K562 (cell line): ENCODE results near the gene MYCBP2. TPM values are rescaled to one million over a fixed set of nuclear protein-coding genes. Genes with fewer than 3 reads are reported as not detected.

Source experiments
- AFF4 ChIP-seq: sonication (generic); formaldehyde crosslinking; IDR thresholded peaks from 2 replicates; pipeline ENCODE4 v1.8.0; 2023; ENCODE audit warnings: mild to moderate bottlenecking, missing genetic modification reagents
- CAMTA2 ChIP-seq: fragments of 250-450 bp; sonication (Bioruptor Pico); conservative IDR thresholded peaks from 2 replicates; pipeline ENCODE4 v1.5.1; 2022
- CBX1 ChIP-seq: sonication (generic); IDR thresholded peaks from 2 replicates; pipeline ENCODE4 v1.6.1; 2016; ENCODE audit warnings: antibody characterized with exemption, low read depth, mild to moderate bottlenecking
- CBX2 ChIP-seq: fragments of 200-600 bp; sonication (generic); IDR thresholded peaks from one replicate; pipeline ENCODE4 v1.6.1; 2012; ENCODE audit warnings: mild to moderate bottlenecking, low read length, inconsistent platforms; ENCODE audit not compliant: insufficient read depth, poor library complexity, severe bottlenecking
- COPS2 ChIP-seq: fragments of 450-650 bp; conservative IDR thresholded peaks from 2 replicates; pipeline ENCODE4 v1.6.1; 2016; ENCODE audit warnings: mild to moderate bottlenecking, moderate library complexity
- ETS1 ChIP-seq: conservative IDR thresholded peaks from 2 replicates; pipeline ENCODE4 v1.6.1; 2011; ENCODE audit warnings: low read depth, mild to moderate bottlenecking, low read length; ENCODE audit not compliant: control insufficient read depth
- FOXA3 ChIP-seq, 2 experiments: fragments of 450-650 bp in 1 of 2; sonication (generic) in 1 of 2; formaldehyde crosslinking; IDR thresholded peaks in 1 of 2; conservative IDR thresholded peaks in 1 of 2; 2 replicates each; pipeline versions ENCODE4 v1.4.0 to v1.8.0; 2020 to 2022; ENCODE audit warnings: mild to moderate bottlenecking in 2 of 2, missing genetic modification reagents in 1 of 2
- FOXJ2 ChIP-seq: fragments of 200-800 bp; sonication (Bioruptor generic); IDR thresholded peaks from 2 replicates; pipeline ENCODE4 v1.6.1; 2016; ENCODE audit warnings: missing genetic modification characterization, missing compliant biosample characterization
- HES1 ChIP-seq: fragments of 450-650 bp; IDR thresholded peaks from 2 replicates; pipeline ENCODE4 v1.6.1; 2016; ENCODE audit warnings: low read depth, mild to moderate bottlenecking, moderate library complexity
- JUN ChIP-seq, 2 experiments: sonication (generic) in 1 of 2; formaldehyde crosslinking in 1 of 2; IDR thresholded peaks; 2 replicates each; pipeline versions ENCODE4 v1.6.1 to v1.8.0; 2012 to 2022; ENCODE audit warnings: borderline replicate concordance in 2 of 2, mild to moderate bottlenecking in 2 of 2, improper control_type of control experiment in 1 of 2, low read depth in 1 of 2, low read length in 1 of 2, missing genetic modification reagents in 1 of 2
- KLF1 ChIP-seq: fragments of 450-650 bp; IDR thresholded peaks from 2 replicates; pipeline ENCODE4 v1.6.1; 2016; ENCODE audit warnings: missing genetic modification characterization, missing compliant biosample characterization
- MCM5 ChIP-seq: fragments of 450-650 bp; IDR thresholded peaks from 2 replicates; pipeline ENCODE4 v1.6.1; 2016; ENCODE audit warnings: low read depth
- NR3C1 ChIP-seq: sonication (generic); formaldehyde crosslinking; IDR thresholded peaks from 2 replicates; pipeline ENCODE4 v1.8.1; 2022; ENCODE audit warnings: missing genetic modification reagents
- RAD51 ChIP-seq: fragments of 450-650 bp; IDR thresholded peaks from 2 replicates; pipeline ENCODE4 v1.7.1; 2016; ENCODE audit warnings: low read depth, mild to moderate bottlenecking, borderline replicate concordance
- RBM39 ChIP-seq: fragments of 200-400 bp; formaldehyde crosslinking; optimal IDR thresholded peaks from 2 replicates; pipeline ENCODE3; 2018; ENCODE audit warnings: low read depth, low read length
- SUPT5H ChIP-seq: fragments of 450-650 bp; IDR thresholded peaks from 2 replicates; pipeline ENCODE4 v1.6.1; 2016
- XRCC5 ChIP-seq: fragments of 200-400 bp; formaldehyde crosslinking; IDR thresholded peaks from 2 replicates; pipeline ENCODE4 v1.6.1; 2017; ENCODE audit warnings: low read depth, mild to moderate bottlenecking, low read length
- ZFPM2 ChIP-seq: fragments of 250-450 bp; sonication (Bioruptor Pico); IDR thresholded peaks from 2 replicates; pipeline ENCODE4 v1.5.1; 2022; ENCODE audit warnings: mild to moderate bottlenecking
- ZFX ChIP-seq: sonication (generic); formaldehyde crosslinking; IDR thresholded peaks from 2 replicates; pipeline ENCODE4 v1.8.0; 2022; ENCODE audit warnings: mild to moderate bottlenecking, missing genetic modification reagents, moderate library complexity
- ZNF184 ChIP-seq: sonication (generic); formaldehyde crosslinking; IDR thresholded peaks from 2 replicates; pipeline ENCODE4 v1.5.0; 2020; ENCODE audit warnings: missing genetic modification reagents
- ZNF224 ChIP-seq: sonication (generic); formaldehyde crosslinking; IDR thresholded peaks from 2 replicates; pipeline ENCODE4 v1.8.0; 2022; ENCODE audit warnings: mild to moderate bottlenecking, missing genetic modification reagents
- ZNF3 ChIP-seq: fragments of 250-450 bp; sonication (Bioruptor Pico); IDR thresholded peaks from 2 replicates; pipeline ENCODE4 v1.5.0; 2021; ENCODE audit warnings: mild to moderate bottlenecking, moderate library complexity
- ZNF584 ChIP-seq: fragments of 200-800 bp; sonication (Bioruptor generic); IDR thresholded peaks from 2 replicates; pipeline ENCODE4 v1.6.1; 2016; ENCODE audit warnings: low read depth, mild to moderate bottlenecking, missing genetic modification characterization, missing compliant biosample characterization
- polyA plus RNA-seq, 8 experiments: library from polyadenylated mRNA; depleted of rRNA in 4 of 8; stranded (reverse) in 5 of 8; unstranded in 3 of 8; fragments of >200 nt; fragmentation: Nextera tagmentation in 2 of 8; fragmentation: Illumina TruSeq in 1 of 8; extraction: Ambion mirVana in 2 of 8; extraction: Trizol in 1 of 8; gene quantifications; 2 replicates each; pipeline versions ENCODE4 v1.2.1 to v1.2.3, GENCODE V29; 2011 to 2014; ENCODE audit warnings: inconsistent platforms in 1 of 8, missing spikeins in 1 of 8
- total RNA-seq, 7 experiments: library from RNA; depleted of rRNA in 6 of 7; stranded (reverse); fragments of >200 nt in 6 of 7; fragmentation: Illumina TruSeq in 2 of 7; extraction: Trizol in 2 of 7; gene quantifications; 2 replicates each; pipeline versions ENCODE4 v1.2.1 to v1.2.3, GENCODE V29; 2011 to 2021; ENCODE audit warnings: low replicate concordance in 1 of 7

The MYCBP2 gene
- total and polyA plus RNA-seq, 9 of the 15 experiments (the other 6 are each of a cell fraction or from before 2014, with no cell fraction given) = 13.2 to 47.2 (median 28.9) TPM

- TF ChIP-seq NR3C1 (CRISPR knock-in tag) (no peak), ZNF184 (CRISPR knock-in tag) (no peak), ZFX (CRISPR knock-in tag) (peak; percentile 33; the same call in 1 of the 2 replicates), ZNF3 (CRISPR knock-in tag) (no peak), AFF4 (no peak), ZFPM2 (CRISPR knock-in tag) (no peak), CAMTA2 (no peak), RAD51 (no peak), FOXA3 (CRISPR knock-in tag; conservative IDR thresholded peaks at IDR 0.05 in 1 of 2, IDR thresholded peaks at IDR 0.05 in 1 of 2) (no peak), ZNF584 (CRISPR knock-in tag) (no peak), XRCC5 (0 out of 2 replicates have a peak, but pooled peaks have one; percentile 33), RBM39 (no peak), KLF1 (tag) (no peak), COPS2 (no peak), CBX2 (no peak), SUPT5H (peak; percentile 65; the same call in 1 of the 2 replicates), HES1 (no peak), ETS1 (no peak; the same call in 1 of the 2 replicates), JUN (IDR thresholded peaks at IDR 0.05; ENCODE audit: borderline replicate concordance, low read depth, low read length) (no peak), JUN (CRISPR knock-in tag; IDR thresholded peaks at IDR 0.05; ENCODE audit: borderline replicate concordance) (no peak), FOXJ2 (tag) (no peak), ZNF224 (CRISPR knock-in tag) (no peak), MCM5 (no peak), CBX1 (no peak; the same call in 1 of the 2 replicates)
Observed at GRCh38 chr13:77329133-77329910, 2.4 kb upstream of the MYCBP2 start (continued).
